NCI-H446 (cell line): ENCODE measurements around the gene KLHL26.

ENCODE experiments used
- DNase-seq, 2 experiments: peaks; one replicate each; lab custom pipeline; 2025; lab: John Stamatoyannopoulos, UW

The KLHL26 gene

DNA sequence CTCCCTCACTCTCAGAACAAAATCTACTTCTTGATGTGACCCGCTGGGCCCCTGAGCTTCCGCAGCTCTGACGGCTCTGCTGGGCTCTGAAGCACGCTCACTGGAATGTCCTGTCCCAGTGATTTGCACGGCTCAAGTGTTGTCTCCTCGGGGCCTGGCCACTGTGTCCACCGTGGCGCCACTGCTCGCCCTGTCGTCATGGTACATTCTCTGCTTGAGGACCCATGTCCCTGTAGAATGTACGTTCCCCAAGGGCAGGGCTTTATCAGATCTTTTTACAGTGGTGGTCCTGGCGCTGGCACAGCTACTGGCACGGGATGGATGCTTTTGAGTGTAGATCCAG lies 12.1 kb downstream of the KLHL26 start:
- DNase-seq = no peak

DNA sequence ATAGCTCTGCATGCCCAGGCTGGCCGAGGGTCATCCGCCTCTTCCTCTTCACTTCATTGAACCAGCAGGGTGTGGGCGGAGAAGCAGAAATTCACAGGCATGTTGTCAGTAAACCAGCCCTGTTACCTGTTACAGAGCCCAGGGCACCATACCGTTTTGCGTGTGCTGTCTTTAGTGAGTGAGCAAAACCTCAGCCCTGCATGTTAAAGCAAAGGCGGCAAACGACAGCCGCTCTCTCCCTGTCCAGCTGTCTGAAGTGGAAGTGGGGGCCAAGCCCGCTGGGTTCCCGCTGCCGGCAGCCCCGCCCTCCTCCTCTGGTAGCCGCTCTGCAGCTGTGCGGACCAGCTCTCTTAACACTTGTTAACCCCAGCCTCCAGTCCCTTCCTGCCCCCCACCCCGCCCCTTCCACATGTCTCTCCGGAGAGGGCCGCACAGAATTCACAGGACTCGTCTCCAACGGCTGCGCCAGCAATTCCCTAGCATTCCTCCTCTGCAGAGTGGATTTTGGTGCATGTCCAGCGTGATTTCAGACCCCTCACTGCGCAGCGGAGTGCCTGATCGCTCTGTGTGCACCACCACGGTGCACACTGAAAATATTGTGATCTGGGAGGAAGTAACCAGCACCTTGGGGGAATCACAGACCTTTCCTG lies 12.7 kb downstream of the KLHL26 start:
- DNase-seq = no peak

DNA sequence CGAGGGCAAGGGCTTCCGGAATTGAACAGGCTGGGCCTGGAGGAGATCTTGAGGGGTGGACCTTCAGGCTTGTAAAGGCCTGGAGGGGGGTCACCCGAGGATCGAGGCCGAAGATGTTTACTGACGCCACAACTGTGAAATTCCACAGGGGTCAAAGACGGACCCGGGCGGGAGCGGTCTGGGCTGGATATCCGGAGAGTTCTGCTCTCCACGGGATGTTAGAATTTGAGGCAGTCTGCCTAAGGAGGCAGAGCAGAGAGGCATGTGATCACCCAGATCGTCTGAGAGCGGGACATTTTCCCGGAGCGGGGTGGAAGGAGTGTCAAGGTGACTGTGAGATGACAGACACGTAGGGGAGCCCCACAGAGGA lies 13.2 kb downstream of the KLHL26 start:
- DNase-seq = no peak

DNA sequence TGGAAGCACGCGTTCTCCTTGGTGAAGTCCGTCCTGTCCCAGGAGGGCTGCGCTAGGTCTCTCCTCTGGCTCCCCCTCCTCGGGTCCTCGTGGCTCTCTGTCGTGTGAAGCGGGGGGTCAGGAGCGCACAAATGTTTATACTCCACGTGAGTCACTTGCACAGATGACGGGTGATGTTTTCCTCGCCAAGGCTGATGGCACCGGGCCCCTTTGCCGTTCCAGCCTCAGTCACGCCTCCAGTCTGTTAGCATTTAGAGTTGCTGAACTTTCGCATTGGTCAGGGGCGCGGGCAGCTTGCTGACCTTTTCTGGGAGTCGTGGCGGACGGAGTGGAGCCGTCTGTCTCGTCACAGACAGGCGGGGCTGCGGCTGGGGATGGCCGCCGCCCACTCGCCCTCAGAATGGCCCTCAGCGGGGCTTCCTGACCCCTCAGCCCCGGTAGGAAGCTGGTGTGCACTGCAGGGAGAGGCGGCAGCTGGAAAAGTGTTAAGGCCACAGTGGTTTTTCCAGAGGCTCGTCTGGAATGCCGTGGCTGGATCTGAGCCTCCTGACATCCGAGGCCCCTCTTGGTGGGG lies 13.7 kb downstream of the KLHL26 start:
- DNase-seq = no peak

DNA sequence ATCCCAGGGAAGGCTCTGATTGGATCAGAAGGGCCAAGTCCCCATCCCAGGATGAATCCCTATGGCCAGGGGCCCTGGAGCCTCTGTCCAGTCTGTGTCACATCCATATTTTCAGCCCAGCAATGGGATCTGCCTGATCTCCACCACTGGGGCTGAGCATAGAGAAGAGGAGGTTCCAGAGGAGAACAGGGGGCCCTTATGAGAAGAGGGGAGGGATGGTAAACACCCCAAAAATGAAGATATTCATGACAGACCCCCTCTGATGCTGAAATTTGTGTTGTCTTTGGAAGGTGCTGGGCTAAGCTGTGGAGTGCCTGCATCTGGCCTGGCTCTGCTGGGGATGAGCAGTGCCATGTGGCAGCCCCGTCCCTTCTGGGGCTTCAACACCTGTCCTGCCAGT lies 14.5 kb downstream of the KLHL26 start:
- no peak for DNase-seq

DNA sequence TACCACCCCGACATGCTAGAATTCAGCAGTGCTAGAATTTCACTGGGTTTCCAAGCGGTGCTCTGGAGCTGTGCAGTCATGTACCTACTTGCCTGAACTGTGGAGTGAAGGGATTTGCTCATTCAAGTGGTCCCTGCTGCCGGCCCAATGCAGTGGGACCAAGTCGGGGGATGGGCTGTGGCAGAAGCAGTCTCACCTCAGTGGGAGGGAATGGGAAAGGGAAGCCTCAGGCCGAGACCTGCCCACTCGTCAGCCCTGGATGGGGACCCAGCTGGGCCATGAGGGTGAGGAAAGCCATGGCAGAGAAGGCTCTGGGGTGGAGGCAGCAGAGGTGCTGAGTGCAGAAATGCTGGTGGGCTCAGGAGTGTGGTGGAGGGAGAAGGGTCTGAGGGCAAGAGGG lies 14.9 kb downstream of the KLHL26 start:
- DNase-seq = no peak

DNA sequence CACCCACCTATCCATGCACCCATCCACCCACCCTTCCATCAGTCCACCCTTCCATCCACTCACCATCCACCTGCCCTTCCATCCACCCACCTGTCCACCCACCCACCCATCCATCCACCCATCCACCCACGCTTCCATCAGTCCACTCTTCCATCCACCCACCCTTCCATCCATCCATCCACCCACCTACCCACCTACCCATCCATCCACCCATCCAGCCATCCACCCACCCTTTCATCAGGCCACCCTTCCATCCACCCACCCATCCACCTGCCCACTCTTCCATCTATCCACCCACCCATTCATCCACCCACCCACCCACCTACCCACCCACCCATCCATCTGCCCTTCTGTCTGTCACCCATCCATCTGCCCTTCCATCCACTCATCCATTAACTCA lies 17.0 kb downstream of the KLHL26 start:
- DNase-seq = no peak

DNA sequence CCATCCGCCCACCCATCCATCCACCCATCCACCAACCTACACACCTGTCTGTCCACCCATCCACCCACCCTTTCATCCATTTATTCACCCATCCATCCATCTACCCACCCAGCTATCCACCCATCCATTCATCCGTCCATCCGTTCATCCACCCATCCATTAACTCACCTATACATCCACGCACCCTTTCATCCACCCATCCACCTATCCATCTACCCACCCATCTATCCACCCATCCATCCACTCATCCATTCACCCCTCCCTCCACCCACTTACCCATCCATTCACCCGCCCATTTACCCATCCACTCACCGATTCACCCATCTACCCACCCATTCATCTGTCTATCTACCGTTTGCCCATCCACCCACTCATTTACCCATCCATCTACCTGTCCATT lies 17.6 kb downstream of the KLHL26 start:
- DNase-seq = no peak

DNA sequence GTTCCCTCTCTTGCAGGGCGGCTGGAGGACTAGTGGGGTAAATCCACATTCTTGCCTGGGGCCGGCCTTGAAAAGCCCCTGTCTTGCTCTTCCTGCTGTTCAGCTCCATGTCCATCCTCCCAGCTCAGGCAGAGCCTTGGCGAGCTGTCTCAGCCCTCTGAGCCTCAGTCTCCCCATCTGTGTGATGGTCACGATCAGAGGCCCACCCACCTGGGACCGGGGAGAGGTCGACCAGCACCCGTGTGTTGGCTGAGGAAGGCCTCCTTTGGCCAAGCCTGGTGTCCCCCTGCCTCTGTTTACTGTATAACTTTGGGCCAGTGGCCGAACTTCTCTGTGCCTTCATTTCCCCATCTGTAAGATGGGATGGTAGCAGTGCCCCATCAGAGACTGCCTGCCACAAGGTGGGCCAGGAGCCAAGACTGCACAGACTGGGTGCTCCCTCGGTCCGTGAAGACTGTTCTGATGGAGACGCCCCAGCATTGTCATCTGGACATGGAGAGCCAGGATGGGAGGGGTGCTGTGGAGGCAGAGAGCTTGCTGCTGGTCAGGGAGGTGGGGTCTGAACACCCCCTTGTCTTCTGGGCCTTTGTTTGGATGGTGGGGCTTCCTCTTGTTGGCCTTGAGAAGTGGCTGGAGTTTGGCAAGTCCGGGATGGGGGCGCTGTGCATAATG lies 18.5 kb downstream of the KLHL26 start:
- DNase-seq = no peak

DNA sequence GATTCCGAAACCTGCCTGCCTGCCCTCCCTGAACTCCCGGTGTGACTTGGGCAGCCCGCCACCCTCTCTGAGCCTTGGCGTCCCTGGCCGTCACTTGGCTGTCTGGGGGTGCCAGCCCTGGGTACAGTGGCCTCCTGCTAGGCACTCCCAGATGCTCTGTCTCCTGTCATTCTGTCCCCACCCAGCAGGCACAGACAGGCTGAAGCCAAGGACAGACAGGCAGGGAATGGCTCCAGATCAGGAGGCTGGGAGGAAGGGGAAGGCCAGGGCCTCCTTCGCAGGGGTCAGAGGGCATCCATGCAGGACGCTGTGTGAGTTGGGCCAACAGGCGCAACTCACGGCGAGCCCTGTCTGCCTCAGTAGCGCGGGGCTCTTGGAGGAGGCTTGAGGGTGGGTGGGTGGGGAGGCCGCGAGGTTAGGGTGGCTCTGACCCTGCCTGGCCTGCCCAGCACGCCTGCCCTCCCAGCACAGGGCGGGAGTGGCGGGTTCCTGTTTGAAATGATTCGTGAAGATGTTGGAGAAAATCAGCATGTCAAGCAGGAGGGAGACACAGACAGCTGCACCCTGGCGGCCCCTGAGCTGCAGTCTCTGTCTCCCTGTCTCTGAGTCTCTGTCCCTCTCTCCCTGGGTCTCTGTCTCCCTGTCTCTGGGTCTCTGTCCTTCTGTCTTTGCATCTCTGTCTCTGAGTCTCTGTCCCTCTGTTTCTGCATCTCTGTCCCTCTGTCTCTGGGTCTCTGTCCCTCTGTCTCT lies 19.7 kb downstream of the KLHL26 start:
- DNase-seq = no peak

DNA sequence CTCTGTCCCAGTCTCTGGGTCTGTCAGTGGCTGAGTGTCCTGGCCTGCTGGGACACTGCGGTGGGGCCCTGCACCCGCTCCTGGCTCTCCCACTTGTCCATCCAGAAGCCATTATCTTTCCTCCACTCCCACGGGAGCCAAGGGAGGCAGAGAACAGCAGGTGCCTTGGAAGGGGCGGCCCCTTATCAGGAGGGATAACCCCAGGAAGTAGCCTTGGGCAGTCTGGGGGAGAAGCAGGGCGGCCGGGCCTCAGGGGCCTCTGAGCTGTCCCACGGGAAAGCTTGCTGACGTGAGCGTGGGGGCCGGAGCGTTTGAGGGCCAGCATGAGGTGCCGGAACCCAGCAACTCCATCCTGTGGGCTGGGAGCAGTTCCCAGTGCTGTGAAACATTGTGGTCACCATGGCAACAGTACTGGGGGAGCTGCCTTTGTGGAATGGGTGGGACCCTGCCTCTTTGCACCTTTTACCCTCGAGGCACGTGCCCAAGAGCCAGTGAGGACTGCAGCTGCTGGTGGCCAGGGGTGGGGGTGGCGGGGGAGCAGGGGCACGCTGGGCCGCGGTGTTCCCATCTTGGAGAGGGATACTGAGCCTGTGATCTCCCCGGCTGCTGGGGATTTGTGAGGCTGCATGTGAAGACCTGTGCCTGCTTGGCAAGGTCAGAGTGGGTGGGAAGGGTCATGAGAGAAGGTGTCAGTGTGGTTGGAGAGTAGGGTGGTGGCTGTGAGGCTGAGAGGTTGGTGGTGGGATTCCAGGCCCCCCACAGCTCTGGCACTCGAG lies 20.9 kb downstream of the KLHL26 start:
- no peak for DNase-seq

DNA sequence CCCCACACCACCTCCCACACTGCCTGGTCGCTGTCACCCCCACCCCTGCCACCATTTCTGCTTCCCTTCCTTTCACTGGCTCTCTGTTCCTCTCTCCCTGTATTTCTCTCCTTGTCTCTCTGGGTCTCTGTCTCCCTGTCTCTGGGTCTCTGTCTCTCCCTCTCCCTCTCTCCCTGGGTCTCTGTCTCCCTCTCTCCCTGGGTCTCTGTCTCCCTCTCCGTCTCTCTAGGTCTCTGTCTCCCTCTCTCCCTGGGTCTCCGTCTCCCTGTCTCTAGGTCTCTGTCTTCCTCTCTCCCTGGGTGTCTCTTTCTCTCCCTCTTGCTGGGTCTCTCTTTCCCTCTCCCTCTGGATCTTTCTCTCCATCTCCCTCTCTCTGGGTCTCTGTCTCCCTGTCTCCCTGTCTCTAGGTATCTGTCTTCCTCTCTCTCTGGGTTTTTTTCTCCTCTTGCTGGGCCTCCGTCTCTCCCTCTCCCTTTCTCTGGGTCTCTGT lies 21.6 kb downstream of the KLHL26 start:
- DNase-seq = no peak

DNA sequence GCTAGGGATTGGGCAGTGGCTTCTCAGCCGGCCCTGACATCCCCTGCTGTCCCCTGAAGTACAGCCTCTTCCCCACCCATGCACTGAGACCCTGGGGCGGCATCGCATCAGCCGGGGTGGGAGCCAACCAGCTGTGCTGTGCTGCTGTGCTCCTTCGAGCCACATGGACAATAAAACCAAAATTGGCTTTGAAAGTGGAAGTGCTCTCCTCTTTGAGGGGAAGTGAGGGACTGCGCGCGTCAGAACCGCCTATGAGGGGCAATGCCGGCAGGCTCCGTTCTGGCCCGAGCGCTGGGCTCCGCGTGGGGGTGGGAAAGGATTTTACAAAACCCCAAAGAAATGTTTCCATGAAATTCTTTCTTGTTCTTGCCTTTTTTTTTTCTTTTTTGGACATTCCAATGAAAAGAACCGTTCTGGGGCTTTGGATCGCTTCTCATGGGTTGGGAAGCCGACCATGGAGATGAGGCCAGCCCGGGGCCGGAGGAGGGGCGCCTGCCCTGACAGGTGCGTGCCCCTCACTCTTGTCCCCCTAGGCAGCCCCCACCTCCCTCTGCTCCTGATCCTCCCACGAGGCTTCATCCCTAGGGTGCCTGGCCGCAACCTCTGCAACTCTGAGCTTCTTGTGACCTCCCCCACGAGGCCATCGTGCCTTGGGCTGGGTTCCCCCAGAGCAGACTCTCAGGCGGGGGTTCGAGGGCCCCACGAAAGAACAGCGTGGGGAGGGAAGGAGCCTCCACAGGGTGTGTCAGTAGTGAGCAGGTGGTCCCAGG lies 22.6 kb downstream of the KLHL26 start:
- no peak for DNase-seq

DNA sequence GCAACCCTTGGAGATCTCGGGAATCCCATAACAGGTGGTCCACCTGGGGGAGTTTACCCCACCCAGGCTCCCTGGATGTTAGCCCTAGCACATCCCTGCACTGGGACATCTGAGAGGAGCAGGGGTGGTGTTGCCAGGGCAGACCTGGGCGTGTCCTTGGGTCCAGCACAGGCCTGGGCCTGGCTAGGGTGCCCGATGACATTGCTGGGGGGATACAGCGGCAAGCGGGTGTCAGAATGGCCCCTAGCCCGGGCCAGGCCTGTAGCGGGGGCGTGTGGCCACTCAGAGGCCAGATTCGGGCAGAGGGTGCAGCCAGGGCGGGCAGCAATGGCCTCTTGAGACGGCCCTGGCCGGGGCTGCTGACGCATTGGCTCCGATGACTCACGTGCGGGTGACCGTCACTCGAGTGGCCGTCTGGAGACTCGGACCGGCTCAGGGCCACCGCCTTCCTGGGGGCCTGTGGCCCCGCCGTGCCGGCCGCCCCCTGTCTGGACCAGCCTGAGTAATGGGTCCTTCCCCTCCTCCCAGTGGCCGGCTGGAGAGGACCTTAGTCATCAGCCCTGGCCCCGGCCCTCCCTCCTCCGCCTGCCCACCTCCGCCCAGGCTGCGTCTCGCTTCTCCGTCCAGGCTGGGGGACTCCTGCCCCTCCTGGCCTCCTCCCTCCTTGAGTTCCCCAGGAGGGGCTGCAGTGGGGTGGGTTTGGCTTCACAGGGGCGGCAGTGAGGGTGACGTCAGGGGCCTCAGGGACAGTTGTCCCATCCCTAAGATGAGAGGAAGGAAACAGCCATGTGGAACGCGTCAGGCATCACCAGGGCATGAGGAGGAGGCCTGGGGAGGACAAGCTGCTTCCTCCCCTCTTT lies 23.5 kb downstream of the KLHL26 start:
- DNase-seq = no peak

DNA sequence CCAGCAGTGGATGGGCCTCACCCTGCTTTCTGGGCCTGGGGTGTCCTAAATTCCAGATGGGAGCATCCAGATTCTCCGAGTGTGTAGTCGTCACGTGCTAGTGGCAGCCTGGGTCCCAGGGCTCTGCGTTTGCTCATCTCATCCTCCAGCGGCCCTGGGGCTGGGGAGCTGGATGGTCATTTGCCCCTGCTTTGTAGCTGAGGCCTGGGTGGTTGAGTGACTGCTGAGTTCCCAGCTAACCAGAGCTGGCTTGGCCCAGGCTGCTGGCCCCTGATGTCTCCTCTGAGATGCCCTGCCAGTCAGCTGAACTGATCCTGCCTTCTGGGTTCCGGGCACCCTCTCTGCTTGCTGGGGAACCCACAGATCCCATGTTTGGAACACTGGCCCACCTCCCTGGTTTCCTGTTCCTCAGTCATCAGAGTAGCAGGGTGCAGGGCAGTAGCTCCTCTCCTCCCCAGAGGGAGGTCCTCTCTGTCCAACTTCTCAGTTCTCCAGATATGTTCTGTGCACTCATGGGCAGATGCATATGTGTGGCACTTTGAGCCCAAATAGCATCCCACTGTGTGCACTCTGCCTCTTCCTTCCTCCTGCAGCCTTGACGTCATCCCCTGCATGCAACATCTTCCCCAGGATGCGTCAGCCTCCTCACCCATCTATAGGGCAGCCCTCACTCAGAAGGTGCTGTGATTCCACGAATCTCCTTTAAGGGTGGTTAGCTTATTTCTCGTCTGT lies 24.3 kb downstream of the KLHL26 start:
- DNase-seq = no peak

DNA sequence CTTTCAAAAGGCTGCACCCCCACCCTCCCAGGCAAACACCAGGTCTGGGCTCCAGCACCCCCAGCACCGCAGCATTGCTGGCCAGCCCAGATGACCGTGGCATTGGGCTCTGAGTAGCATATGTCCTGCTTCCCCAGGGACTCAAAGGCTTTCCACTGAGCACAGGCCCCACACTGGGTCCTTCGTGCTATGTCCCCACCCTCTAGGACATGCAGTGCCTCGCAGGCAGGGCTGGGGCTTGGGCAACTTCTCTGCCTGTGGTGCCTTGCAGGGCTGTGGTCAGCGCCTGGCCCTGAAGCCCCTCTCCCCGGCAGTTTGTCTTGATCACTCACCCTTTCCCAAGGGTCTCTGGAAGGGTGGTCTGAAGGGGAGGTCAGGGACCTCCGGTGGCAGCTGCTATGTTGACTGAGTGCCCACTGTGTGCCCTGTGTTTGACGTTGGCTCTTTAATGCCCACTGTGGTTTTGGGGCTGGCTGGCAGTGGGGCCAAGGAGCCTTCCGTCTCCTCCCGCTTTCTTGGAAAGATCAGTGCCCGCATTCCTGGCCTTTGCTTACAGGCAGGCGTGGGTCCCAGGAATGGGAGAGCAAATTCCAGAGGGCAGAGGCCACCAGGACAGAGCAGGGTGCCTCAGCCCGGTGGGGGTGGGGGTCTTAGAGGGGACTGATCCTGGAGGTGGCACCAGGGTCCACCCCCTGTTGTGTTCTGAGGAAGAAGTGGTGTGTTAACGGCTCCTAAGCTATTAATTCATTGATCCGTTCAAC lies 26.3 kb downstream of the KLHL26 start:
- no peak for DNase-seq

DNA sequence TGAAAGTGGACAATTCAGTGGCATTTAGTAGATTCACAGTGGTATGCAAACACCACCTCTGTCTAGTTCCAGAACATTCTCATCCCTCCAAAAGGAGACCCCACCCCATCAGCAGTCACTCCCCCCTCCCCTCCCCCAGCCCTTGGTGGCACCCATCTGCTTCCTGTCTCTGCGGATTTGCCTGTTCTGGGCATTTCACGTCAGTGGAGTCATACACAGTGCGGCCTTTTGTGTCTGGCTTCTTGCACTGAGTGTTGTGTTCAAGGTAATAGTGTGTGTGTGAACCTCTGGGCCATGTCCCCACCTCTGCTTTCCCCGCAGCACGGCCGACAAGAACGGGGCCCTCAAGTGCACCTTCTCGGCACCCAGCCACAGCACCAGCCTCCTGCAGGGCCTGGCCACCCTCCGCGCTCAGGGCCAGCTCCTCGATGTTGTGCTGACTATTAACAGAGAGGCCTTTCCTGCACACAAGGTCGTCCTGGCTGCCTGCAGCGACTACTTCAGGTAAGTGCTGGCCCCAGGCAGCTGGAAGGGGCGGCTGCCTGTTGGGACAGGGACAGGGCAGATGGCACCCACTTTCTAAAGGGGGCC lies 27.2 kb downstream of the KLHL26 start:
- DNase-seq = no peak

DNA sequence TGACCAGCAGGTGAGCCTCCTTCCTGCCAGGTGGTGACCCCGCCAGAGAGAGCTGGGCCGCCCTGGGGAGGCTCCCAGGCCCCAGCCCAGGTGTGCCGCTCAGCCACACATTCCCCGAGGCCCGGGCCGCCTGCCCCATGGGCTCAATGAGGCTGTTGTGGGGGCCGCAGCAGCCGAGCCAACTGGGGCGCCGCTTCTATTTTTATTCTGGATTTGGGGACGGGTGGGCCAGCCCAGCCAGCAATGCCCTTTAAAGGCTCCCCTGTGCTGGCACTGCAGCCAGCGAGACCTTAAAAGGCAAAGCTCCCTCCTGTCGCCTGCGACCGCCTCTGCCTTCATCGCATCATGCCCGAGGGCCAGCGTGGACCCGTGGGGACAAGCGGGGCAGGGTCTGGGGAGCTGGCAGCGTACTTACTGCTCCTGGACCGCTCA lies 29.0 kb downstream of the KLHL26 start:
- DNase-seq = no peak

DNA sequence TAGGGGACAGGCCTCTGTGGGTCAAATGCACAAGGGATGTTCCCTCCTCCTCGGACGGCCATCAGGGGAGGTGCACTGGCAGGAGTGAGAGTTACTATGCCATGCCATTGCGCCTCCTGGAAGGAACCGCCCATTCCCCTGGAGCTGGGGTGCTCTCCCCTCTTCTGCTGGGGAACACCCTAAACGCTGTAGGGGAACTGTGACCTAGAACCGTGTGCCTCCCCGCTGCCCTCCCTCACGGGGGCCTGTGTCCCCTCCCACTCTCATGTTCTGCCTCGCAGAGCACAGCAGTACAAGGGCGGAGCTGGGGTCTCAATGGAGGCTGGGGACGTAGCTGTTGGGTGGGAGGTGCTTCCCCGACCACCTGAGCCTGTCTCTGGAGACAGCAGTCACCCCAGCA lies 29.5 kb downstream of the KLHL26 start:
- no peak for DNase-seq
